ENCODE measurements around the gene METRN.

The METRN gene

DNA sequence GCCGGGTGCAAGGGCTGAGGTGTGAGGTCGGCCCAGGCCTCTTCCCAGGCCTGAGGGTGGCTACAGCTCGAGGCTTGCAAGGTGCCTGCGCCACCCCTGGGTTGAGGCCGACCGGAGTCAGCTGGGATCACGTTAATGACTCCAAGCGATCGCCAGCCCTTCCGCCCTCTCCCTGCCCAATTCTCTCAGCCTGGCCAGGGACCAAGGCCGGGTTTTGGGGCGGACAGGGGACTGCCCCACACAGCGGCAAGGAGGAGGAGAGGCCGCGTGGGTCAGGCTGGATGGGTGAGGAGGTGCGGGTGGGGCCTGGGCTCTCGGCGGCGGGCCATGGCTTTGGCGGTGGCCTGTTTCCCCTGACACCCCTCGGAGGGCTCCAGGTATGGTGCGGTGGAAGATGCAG, 21.6 kb upstream of the METRN start:
- DNase-seq, result no peak

DNA sequence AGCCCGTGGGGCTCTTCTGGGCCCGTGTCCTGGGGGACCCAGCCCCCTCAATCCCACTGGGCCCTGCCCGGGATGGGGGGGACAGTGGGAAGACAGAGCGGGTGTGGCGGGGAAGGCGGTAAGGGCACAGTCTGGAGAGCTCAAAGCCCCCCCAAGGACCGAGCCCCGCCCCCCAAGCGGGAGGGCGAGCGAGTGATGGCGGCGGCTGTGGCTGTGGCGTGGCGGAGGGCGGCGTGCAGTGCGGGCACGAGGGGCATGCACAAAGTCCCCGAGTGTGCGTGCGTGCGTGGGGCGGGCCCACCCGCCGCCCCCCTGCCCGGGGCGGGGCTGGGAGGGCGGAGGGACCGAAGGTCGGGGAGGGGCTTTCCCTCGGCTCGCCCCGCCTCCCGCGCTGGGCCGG, 21.2 kb upstream of the METRN start:
- no peak for DNase-seq

DNA sequence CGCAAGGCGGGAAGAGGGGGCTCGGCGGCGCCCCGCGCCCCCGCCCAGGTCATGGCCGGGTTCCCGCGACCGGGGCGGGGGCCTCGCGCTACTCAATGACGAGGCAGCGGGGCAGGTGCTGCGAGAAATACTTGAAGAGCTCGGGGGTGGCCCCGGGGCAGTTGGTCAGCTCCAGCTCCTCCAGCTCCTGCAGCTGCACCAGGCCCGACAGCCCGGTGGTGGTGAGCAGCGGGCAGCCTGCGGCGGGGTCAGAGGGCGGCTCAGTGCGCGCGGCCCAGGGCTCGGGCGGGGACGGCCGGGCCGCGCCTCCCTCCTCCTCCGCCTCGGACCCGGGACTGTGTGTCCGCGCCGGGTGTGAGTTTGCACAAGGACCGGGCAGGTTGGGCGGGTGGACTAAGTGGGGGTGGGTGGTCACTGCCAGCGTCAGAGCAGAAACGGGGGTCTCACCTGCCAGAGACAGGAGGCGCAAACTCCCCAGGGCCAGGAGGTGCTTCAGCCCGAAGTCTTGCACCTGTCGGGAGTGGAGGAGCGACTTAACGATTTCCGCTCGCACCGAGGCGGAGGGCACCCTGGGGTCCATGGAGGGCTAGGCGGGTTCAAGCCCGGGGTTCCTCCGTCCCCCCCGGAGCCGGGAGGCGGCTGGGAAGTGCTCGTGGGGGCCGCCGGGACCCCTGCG, 20.6 kb upstream of the METRN start:
- no peak for DNase-seq

DNA sequence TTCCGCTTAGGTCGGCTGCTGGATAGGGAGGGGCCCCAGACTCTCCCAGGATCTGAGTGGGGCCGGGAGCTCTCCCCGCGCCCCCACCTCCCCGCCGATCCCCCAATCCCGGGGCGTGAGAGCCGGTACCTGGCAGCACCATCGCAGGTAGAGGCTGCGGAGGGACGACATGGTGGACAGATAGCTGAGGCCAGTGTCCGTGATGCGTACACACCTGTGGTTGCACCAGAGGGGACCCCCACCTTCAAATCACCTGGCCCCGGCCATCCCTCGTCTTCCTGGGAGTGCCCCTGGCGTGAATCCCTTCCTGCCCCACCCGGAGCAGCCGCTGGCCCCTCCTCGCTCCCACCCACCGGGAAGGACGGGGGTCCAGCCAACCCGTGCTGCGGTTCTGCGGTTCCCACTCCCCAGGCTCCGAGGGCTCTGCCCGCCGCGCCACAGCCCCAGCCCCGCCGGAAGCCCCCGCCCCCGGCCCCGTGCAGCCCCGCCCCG, 20.0 kb upstream of the METRN start:
- no peak for DNase-seq

DNA sequence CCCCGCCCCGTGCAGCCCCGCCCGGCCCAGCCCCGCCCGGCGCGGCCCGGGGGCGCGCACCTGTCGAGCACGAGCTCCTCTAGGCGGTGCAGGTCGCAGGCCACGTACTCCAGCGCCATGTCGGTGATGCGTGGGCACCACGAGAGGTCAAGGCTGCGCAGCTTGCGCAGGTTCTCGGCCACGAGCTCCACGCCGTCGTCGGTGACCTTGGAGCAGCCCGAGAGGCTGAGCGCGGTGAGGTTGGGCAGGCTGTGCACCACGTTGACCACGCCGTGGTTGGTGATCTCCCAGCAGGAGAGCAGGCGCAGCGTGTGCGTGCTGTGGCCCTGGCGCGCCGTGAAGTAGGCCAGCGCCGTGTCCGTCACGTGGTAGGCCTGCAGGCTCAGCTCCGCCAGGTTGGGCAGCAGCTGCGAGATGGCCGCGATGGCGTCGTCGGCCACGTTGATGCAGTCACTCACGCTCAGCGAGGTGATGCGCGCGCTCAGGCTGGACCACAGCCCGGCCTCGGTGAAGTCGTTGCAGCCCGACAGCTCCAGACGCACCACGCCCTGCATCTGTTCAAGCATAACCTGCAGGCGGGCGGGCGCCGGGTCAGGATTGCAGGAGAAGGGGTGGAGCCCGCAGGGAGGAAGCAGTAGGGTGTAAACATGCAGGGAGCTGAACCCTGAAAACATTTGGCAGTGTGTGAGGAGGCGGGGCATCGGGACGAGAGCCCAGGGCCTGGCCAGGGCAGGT, 19.4 kb upstream of the METRN start:
- peak; percentile 61 for DNase-seq

DNA sequence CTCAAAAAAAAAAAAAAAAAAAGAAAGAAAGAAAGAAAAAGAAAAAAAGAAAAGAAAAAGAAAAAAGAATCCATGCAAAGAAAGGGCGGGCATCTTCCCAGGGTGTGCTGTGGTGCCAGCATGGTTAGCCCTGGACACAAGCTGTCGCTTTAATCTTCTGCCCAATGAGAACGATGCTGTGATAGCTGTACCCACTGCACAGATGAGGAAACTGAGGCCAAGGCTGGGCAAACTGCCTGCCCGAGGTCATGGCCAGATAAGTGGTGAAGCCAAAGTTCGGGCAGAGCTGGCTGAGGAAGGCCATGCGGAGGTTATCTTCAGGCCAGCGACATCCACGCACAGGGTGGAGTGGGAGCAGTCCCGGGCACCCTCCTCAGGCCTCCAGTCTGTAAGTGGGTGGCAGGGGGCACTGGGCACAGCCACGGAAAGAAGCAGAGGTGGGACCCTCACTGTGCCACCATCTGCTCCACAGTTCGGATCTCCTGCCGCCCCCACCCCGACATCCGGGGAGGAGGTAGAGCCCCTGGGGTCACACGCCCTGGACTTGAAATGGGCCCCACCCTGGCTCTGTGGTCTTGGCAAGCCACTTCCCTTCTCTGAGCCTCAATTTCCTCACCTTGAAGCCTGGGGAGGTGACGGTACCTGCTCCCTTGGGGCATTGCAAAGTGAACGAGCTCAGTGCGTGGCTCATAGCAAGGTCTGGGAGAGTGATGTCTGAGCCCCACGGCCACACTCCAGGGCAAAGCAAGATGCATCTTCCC, 15.8 kb upstream of the METRN start:
- no peak for DNase-seq

DNA sequence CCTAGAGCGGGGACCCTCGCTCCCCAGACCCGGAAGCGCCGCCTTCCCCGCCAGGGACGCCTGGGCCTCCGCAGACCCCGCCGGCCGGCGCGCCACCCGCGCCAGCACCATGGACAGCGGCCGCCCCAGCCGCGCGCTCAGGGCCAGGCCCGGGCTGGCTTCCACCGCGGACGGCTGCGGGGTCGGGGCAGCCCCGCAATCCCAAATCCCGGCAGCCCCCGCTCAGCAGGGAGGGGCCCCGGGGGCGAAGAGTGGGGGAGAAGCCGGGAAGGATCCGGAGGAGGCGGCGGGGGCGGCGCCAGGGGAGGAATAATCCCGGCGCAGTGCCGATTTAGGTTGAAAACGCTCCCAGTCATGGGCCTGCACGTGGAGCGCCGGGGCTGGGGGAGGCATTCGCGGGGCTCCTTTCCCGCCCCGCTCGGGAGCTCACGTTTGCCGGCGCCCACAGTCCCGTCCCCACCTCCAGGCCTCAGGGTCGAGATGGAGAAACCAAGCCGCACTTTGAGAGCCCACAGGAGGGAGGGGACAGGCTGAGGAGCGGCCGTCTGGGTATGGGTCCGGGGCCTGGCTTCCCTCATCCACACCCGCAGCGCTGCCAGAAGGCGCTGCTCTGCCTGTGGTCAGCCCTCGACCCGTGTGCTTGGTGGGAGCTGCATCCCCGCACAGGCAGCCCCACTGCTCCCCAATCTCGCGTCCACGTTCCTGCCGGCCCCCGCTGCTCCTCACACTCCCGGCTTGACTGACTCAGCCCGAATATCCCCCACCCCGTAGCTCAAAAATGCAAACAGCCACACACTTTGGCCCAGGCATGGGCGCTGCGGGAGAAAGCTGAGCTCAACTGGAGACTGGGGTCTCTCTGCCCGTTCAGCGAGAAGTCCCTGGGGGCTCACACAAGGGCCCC, 14.0 kb upstream of the METRN start:
- peak; percentile 61 for DNase-seq

DNA sequence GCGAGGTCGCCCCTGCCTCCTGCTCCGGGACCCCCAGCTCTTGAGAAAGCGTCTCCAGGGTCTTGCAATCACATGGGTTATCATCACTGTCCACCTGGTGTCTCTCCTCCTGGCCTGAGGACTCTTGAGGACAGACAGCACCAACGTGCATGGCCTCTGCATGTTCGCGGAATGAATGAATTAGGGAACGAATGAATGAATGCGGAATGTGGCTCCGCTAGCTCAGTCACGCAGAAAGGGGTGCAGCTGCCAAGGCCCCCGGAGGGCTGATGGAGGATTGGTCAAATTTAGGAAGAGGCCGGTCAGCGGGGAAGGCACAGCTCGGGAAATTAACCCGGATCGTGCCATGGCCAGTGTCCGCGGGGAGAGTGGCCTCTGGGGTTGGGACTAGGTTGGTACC, 12.6 kb upstream of the METRN start:
- no peak for DNase-seq

DNA sequence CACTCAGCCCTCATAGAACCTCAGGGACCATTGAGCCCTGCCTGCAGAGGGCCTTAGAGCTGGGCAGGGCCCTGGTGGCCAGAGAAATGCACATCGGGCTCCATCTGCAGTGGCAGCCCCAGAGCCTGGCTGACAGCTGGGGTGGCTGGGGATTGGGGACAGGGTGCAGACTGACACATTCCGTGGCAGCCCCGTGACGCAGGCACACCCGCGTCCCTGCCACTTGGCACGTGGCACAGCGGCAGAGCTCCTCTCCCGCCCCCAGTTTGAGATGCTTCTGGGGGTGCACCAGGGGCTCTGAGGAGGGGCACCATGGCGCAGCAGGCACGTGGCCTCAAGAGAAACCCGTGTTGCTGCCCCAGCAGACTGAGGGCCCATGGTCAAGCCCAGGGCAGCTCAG, 11.5 kb upstream of the METRN start:
- no peak for DNase-seq

DNA sequence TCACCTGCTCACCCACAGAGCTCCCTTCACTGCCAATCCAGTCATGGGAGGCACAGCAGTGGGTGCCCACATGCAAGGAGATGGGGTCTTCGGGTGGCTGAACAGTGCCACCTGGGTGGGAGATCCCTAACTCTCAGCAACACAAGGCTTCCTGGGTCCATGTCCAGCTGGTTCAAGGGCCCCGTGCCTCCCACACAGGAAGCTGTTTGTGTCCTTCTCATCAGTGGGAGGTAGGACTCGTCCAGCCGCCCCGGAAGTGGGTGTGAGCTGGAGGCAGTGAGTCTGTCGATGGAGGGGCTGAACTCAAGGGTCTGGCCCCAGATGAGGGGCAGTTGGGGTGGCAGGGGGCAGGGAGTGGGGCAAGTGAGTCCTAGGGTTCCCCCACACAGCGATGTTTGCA, 10.9 kb upstream of the METRN start:
- no peak for DNase-seq

DNA sequence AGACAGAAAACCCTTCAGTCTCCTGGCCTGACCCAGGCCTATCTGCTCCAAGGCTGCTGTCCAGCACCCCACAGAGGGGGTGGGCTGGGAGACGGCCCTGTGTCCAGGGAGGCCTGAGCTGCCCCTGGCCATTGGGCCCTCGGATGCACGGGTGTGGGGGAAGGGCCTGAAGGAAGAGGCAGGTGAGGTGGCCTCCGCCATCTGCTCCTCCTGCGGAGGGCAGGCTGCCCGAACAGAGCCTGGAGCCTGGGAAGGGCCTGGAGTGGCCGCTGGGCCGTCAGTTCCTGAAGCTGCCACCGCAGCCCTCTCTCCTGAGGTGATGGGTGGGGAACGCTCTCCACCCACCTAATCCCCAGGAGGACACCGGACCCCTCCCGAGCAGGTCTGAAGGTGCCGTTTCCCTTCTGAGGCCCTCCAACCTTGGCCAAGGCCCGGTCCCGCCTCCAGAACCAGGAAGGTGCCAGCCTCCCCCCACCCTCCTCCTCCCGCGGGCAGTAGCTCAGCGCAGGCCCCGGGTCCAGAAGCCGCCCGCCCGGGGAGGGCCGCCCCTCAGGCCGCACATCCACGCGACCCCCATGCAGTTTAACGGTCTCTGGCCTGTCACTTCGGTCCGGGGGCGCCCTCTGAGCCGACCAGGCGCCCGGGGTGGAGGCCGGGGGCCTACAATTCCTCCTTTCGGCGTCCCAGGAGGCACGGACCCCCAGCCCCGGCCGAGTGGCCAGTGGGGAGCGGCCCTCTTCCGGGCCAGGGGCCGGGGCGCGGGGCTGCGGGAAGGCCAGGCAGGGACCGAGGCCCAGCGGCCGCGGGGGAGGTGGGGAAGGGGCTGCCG, 10.2 kb upstream of the METRN start:
- no peak for DNase-seq

DNA sequence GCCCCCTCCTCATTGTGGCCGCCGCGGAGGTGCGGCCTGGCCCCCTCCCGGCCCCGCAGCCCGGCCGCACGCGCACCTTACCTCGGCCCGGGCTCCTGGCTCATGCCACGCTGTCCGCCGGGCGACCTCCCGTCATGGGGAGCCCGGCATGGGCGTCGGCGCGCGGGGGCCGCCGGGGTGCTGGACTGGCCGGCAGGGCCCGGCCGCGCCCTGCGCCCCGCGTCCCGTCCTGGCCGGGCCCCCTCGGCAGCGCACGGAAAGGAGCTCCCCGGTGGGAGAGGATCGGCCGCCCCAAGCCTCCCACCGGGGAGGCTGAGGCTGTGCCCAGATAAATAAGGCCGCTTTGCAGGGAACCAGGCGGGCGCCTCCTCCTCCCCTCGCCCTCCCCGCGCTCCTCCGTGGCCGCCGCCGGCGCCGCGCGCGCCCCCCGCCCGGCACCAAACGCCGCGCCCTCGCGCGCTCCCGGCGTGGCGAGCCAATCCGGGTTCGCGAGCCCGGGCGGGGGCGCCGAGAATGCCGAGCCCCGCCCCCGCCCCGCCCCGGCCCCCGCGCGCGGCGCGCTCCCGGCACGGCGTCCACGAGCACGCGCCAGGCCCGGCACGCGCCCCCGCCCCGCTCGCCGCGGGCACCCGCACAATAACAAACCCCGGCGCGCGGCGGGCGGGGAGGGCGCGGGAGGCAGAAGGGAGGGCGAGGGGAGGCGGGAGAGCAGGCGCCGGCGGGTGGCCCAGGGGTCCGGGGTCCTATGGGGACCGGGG, 9.3 kb upstream of the METRN start, which contains the start of gene FBXL16:
Gene FBXL16 (minus strand): TSS at position 371 of the 758 bp plus-strand sequence. CDS start 8,396 bp downstream, outside the sequence.
- DNase-seq, result no peak

DNA sequence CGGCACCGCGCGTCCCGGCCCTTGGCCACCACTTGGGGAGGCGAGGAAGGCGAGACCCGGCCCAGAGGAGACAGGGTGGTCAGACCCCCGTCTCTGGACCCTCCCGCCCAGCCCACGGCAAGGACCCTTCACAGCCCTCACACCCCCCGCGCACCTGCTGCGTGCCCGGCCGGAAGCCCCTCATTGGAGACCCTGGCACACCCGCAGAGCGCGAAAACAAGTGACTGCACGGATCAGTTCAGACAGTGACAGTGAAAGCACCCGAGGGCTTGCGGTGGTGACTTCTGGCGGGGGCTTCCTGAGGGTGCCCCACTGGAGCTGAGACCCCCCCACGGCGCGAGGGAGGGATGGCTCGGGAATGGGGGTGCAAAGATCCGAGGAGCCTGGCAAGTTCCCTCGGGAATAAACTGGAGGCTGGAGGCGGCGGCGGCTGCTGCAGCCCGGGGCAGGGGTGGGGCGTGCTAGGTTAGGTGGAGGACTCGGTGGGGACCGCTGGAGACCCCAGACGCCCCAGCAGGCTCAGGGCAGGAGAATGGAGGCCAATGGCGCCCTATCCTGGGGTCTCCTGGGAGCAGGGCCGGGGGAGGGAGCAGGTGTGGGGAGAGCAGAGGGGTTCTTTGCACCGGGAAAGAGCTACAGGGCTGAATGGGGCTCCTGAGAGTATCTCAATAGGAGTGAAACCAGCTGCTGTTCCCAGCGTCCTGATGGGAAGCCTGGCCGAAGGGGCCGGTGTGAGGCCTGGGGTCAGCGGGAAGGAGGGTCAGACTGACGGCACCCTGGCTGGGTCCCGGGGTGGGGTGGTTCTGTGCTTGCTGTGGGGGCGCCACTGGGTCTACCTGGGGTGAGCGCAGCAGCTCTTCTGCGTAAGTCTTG, 8.5 kb upstream of the METRN start:
- no peak for DNase-seq

DNA sequence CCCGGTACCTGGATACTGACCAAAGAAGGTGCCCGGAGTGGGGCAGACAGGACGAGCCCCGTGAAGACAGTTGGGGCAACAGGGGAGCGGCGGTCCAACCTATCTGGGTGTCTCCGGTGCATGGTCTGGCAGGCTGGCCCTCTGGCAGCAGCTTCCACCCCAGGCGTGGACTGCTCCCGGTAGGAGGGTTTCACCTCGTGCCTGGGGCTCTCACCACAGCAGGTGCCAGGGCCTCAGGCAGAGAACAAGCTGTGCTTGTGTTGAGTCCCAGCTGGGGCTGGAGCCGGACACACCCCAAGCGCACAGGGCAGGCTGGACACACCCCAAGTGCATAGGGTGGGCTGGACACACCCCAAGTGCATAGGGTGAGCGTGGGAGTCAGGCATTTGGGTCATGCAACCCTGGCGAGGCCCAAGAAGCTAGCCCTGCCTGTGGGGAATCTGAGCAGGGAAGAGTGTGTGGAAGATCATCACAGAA, 7.8 kb upstream of the METRN start:
- DNase-seq, result no peak

DNA sequence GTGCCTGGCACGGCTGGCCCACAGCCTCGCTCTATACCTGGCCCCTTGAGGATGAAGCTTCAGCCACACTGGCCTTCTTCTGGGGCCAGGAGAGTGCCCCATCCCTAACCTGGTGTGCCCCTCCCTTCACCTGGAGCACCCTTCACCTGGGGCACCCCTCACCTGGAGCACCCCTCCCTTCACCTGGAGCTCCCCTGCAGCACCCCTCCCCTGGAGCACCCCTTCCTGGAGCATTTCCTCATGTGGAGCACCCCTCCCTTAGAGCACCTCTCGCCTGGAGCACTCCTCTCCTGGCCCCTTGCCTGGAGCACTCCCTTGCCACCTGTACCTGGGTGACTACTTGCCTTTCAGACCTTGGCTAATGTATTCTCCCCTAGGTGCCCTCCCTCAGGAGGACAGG, 6.9 kb upstream of the METRN start:
- DNase-seq, result no peak

DNA sequence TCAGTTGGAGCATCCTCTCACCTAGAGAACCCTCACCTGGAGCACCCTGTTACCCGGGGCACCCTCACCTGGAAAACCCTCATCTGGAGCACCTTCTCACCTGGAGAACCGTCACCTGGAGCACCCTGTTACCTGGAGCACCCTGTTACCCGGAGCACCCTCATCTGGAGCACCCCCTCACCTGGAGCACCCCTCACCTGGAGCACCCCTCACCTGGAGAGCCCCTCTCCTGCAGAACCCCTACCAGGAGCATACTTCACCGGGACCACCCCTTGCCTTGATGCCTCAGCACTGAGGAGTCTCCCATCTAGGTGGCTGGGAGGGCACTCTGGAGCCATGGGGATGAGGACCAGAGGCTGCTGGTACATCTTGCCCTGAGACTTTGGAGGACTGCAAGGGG, 6.0 kb upstream of the METRN start:
- no peak for DNase-seq

DNA sequence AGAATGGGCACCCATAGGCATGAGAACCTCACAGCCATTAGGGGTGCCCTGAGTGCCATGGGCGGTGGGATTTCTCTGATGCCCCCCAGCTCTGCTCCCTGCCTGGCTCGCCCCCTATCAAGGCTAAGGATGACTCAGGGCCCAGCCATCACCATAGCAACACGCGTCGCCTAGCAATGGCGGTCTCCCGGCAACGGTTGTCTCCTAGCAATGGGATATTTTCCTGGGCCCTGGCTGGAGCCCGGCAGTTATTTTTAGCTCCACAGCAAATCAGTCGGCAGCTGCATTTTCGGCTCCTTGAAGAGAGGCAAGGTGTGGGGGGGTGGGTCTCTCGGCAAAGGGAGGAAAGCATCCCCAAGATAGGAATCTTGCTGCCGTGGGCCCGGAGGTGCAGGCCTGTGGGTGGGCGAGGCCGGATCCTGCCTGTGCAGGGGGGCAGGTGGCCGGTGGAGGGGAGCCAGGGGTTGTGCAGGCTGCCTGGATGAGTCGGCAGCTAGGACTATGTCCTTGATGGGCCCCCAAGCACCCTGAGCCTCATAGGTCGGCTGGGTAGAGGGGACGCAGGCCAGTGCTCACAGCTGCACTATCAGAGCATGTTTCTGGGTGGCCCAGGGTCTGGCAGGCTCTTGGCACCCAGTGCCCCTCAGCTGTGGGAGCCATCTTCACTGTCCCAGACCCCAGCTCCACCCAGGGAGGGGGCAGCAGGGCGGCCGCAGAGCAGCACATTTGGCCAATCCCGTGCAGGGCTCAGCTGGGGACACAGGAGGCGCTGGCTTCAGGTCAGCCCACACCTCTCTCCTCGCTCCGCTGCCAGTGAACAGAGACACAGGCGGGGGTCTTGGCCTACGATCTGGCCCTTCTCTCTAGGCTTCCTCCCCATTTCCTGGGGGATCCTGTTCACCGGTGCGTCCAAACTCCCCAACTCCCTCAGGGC, 5.1 kb upstream of the METRN start:
- DNase-seq, result no peak

DNA sequence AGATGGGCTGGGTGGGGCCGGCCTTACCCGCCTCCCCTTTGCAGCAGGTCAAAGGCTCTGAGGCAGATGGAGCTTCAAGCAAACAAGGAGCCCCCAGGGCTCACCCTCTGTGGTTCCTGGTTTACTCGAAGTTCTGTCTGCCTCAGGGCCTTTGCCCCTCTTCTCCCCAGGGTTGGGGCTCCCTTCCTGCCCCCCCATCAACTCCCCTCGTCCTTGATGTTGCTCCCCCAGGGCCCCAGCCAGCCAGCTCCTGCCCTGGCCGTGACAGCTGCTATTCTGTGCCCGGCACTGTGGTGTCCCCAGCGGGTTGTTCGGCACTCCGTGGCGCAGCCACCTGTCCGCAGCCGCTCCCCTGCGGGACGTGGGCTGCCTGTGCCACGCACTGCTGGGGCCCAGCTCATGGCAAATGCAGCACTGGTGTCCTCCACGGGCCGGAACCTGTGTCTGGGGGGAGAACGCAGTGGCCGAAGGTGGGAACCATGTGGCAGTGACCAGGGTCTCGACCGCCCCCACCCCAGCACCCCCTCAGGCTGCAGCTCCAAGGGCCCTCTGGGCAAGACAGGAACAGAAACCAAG, 4.3 kb upstream of the METRN start:
- no peak for DNase-seq

Data from T-helper 9 cell (primary cell).